MCF 10A (cell line): ENCODE measurements around the gene ARL4A. TPM values are rescaled to one million over a fixed set of nuclear protein-coding genes. Genes with fewer than 3 reads are reported as not detected.
A peak's percentile ranks its signal among the peaks of the same experiment; 100 is the strongest.

ENCODE experiments used
- BruUV-seq: library from RNA; stranded (reverse); fragments of 400-500 nt; replicated peaks from 2 replicates; lab custom pipeline; 2021; lab: Mats Ljungman, UMichigan
- CTCF ChIA-PET: fragments of 300-600 bp; sonication (Branson Sonifier 250); formaldehyde crosslinking; extraction: SDS; loops from one replicate; lab custom pipeline; 2021; ENCODE audit warnings: antibody characterized with exemption, inconsistent platforms; lab: Yijun Ruan, JAX
- POLR2A ChIA-PET: fragments of 300-600, 350-650 bp; sonication (Branson Sonifier 250); formaldehyde crosslinking; extraction: SDS; loops from one replicate; lab custom pipeline; 2020; ENCODE audit warnings: antibody characterized with exemption, inconsistent platforms; lab: Yijun Ruan, JAX
- DNase-seq: peaks from one replicate; pipeline ENCODE4 v3.0.0-alpha.2; 2018; ENCODE audit not compliant: unreplicated experiment
- H3K27ac Mint-ChIP-seq: one replicate; pipeline ENCODE4 v1.8.0; 2022; ENCODE audit warnings: mild to moderate bottlenecking, low read depth, mixed read lengths; ENCODE audit not compliant: unreplicated experiment
- H3K27me3 Mint-ChIP-seq: one replicate; pipeline ENCODE4 v1.8.0; 2022; ENCODE audit warnings: mixed read lengths; ENCODE audit not compliant: insufficient read depth, unreplicated experiment
- H3K36me3 Mint-ChIP-seq: one replicate; pipeline ENCODE4 v1.8.0; 2022; ENCODE audit warnings: mild to moderate bottlenecking, moderate library complexity, mixed read lengths; ENCODE audit not compliant: insufficient read depth, unreplicated experiment
- H3K4me1 Mint-ChIP-seq: one replicate; pipeline ENCODE4 v1.8.0; 2022; ENCODE audit warnings: mixed read lengths; ENCODE audit not compliant: insufficient read depth, unreplicated experiment
- H3K4me3 Mint-ChIP-seq: one replicate; pipeline ENCODE4 v1.8.0; 2022; ENCODE audit warnings: mild to moderate bottlenecking, moderate library complexity, mixed read lengths; ENCODE audit not compliant: unreplicated experiment
- H3K9me3 Mint-ChIP-seq: one replicate; pipeline ENCODE4 v1.8.0; 2022; ENCODE audit warnings: mixed read lengths; ENCODE audit not compliant: unreplicated experiment
- intact Hi-C: fragments of 100-400 bp; cut with micrococcal nuclease; formaldehyde crosslinking; loops from 2 replicates; pipeline ENCODE4 v1.14.1; 2022
- total RNA-seq: library from RNA; stranded (reverse); gene quantifications from 2 replicates; pipeline ENCODE4 v1.2.3, GENCODE V29; 2022
- TF ChIP-seq, protein P1 (sequence below): fragments of 200-600 bp; IDR thresholded peaks from one replicate; pipeline ENCODE4 v1.8.0; 2022; ENCODE audit warnings: antibody characterized with exemption, mild to moderate bottlenecking; ENCODE audit not compliant: unreplicated experiment

Gene ARL4A
- total RNA-seq, 1 experiment from 2014 or later = 42.6 TPM

DNA sequence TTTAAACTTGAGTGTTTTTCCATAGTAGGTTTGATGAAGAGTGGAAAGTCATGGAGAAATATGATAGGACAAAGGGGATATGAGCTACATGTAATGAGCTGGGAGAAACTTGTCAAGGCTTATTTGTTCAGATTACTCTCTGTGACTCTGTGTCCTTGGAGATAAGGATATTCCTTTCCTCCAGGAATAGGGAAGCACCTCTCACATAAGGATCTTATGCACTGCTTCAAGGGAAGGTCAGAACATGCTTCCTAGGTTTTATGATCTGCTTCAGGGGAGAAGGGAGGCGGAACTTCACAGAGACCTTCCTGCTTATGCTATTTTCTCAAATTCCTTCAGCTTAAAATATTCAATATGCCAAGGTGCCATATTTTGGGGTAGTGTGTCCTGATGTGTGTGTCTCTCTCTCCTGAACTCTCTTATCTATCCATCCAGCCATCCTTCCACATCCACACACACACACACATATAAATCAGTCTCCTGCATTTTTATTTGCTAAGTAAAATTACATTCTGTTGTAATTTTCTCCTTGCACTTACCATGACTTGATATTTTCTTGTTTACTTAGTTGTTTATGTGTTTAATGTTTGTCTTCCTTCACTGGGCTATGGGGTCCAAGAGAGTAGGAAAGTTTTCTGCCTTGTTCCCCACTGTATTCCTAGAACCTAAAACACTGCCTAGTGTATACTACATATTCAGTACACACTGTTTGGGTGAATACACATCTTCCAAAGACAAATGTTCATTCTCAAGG lies 26.4 kb downstream of the ARL4A start:
- no TSS peak for BruUV-seq
- ChIA-PET CTCF (interaction anchor here (0.8 to 2.3 kb wide), 3 partner anchors 22 to 88 kb away, joined by 3 to 9 read pairs (median 4); no protein-coding TSS in a partner anchor), POLR2A (interaction anchor here (0.6 to 10.7 kb wide), 8 partner anchors 7 to 487 kb away, joined by 3 to 159 read pairs (median 8); partner anchors contain the start of gene ARL4A)

DNA sequence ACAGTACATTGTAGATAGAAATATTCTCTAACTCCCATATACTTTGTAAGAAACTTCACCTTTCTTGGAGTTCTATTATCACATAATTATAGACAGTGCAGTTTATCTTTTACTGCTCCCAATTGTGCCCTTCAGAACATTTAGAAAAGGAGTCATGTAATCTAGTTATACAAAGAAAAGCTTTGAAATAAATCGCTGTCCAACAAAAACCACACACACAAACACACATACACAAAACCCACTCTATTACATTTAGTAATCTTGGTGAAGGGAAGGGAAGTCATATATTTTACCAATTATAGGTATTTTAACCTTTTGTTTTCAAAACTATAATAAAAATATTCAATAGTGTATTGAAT lies 26.9 kb downstream of the ARL4A start:
- intact Hi-C loops = loop anchor here (10.0 kb wide), 2 partner anchors 210 to 400 kb away; no protein-coding TSS in a partner anchor
- POLR2A ChIA-PET = interaction anchor here (0.7 to 10.7 kb wide), 10 partner anchors 8 to 547 kb away, joined by 3 to 159 read pairs (median 8); partner anchors contain the start of gene ARL4A
- CTCF ChIA-PET = interaction anchor here (0.7 to 2.3 kb wide), 3 partner anchors 24 to 234 kb away, joined by 3 to 9 read pairs (median 4); no protein-coding TSS in a partner anchor
- H3K4me1 Mint-ChIP-seq = peaks cover 48% of the 10 kb centered on the region
- H3K27ac Mint-ChIP-seq = peak overlapping the region; percentile 92
- no TSS peak for BruUV-seq
- H3K9me3 Mint-ChIP-seq = no peaks in the 10 kb centered on the region
- no peaks in the 10 kb centered on the region for H3K36me3 Mint-ChIP-seq
- DNase-seq = no peak
- no peaks in the 10 kb centered on the region for H3K27me3 Mint-ChIP-seq
- peak overlapping the region; percentile 76 for H3K4me3 Mint-ChIP-seq
- TF ChIP-seq, protein P1, sequence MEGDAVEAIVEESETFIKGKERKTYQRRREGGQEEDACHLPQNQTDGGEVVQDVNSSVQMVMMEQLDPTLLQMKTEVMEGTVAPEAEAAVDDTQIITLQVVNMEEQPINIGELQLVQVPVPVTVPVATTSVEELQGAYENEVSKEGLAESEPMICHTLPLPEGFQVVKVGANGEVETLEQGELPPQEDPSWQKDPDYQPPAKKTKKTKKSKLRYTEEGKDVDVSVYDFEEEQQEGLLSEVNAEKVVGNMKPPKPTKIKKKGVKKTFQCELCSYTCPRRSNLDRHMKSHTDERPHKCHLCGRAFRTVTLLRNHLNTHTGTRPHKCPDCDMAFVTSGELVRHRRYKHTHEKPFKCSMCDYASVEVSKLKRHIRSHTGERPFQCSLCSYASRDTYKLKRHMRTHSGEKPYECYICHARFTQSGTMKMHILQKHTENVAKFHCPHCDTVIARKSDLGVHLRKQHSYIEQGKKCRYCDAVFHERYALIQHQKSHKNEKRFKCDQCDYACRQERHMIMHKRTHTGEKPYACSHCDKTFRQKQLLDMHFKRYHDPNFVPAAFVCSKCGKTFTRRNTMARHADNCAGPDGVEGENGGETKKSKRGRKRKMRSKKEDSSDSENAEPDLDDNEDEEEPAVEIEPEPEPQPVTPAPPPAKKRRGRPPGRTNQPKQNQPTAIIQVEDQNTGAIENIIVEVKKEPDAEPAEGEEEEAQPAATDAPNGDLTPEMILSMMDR = no peak

More for the DNA sequence above, 26.4 kb downstream of the ARL4A start:
- TF ChIP-seq, protein P1 = no peak
- intact Hi-C loops = loop anchor here (10.0 kb wide), 2 partner anchors 211 to 401 kb away; no protein-coding TSS in a partner anchor
- H3K36me3 Mint-ChIP-seq = no peaks in the 10 kb centered on the region
- no peaks in the 10 kb centered on the region for H3K27me3 Mint-ChIP-seq
- H3K9me3 Mint-ChIP-seq = no peaks in the 10 kb centered on the region
- H3K4me3 Mint-ChIP-seq = peak overlapping the region; percentile 76
- H3K4me1 Mint-ChIP-seq = peaks cover 45% of the 10 kb centered on the region
- H3K27ac Mint-ChIP-seq = peak overlapping the region; percentile 92
- no peak for DNase-seq

DNA sequence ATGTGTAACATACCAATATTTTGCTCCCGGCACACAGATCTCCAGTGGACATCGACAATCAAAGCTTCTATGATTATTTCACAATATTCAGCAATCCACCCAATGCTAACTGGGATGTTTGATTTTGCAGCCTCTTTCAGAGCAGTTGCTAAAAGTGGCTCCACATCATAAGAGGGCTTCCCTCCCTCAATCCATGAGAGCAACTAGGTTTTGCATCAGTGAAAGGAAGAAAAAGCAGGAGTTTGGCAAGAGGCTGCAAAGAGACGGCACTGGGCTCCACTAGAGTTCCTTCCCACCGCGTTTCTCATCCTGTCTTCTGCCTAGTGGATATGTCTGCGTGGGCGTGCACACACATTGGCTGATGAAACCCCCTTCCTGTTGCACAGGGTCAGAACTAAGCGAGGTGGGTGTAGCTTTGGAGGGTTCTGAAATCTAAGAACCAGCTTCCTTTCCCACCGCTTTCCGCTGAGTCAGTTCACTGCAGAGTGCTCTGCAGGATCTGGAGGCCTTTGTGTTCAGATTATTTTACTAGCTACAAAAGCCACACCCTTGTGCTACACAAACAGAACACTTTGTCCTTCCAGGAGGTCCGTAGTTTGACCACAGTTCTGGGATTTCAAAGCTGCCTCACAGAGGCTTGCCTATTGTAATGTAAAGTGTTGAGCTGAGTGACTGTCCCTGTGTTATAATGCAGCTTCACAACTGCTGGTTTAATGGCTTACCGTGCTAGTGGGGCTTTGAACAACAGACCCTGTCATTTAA lies 28.1 kb downstream of the ARL4A start:
- no peaks in the 10 kb centered on the region for H3K9me3 Mint-ChIP-seq
- POLR2A ChIA-PET = interaction anchor here (0.6 to 10.7 kb wide), 28 partner anchors 9 to 545 kb away, joined by 3 to 159 read pairs (median 4); partner anchors contain the start of gene ARL4A
- H3K27me3 Mint-ChIP-seq = no peaks in the 10 kb centered on the region
- H3K4me1 Mint-ChIP-seq = peaks cover 53% of the 10 kb centered on the region
- peak overlapping the region; percentile 76 for H3K4me3 Mint-ChIP-seq
- peak; percentile 98 for DNase-seq
- intact Hi-C loops = loop anchor here (1.0 to 10.0 kb wide), 3 partner anchors 28 to 399 kb away; partner anchors contain the start of gene ARL4A
- peak overlapping the region; percentile 92 for H3K27ac Mint-ChIP-seq
- CTCF ChIA-PET = interaction anchor here (0.6 to 2.3 kb wide), 12 partner anchors 9 to 480 kb away, joined by 3 to 9 read pairs (median 4); no protein-coding TSS in a partner anchor
- TF ChIP-seq, protein P1 = no peak
- H3K36me3 Mint-ChIP-seq = no peaks in the 10 kb centered on the region
- TSS peak; percentile 84 for BruUV-seq
